H1 (cell line): ENCODE data around the gene CTTNBP2NL. TPM values are rescaled to one million over a fixed set of nuclear protein-coding genes. Genes with fewer than 3 reads are reported as not detected.

ENCODE experiments used
- BCL11A ChIP-seq, 2 experiments: IDR thresholded peaks; one replicate each; pipeline ENCODE4 v1.6.1; 2011; ENCODE audit warnings: low read depth in 2 of 2, low read length in 2 of 2, mild to moderate bottlenecking in 2 of 2
- CHD2 ChIP-seq: IDR thresholded peaks from 2 replicates; pipeline ENCODE4 v1.6.1; 2012; ENCODE audit warnings: low read length, improper control_type of control experiment
- NRF1 ChIP-seq: IDR thresholded peaks from 2 replicates; pipeline ENCODE4 v1.6.1; 2011; ENCODE audit warnings: mild to moderate bottlenecking, low read depth, low read length, improper control_type of control experiment
- POU5F1 ChIP-seq: IDR thresholded peaks from 2 replicates; pipeline ENCODE4 v1.6.1; 2011; ENCODE audit warnings: low read depth, mild to moderate bottlenecking, low read length, moderate library complexity
- SIRT6 ChIP-seq: IDR thresholded peaks from one replicate; pipeline ENCODE4 v1.7.1; 2012; ENCODE audit warnings: low read length, inconsistent platforms
- TAF7 ChIP-seq: optimal IDR thresholded peaks from 2 replicates; pipeline ENCODE3; 2011; ENCODE audit warnings: low read depth, mild to moderate bottlenecking, inconsistent platforms, low read length, moderate library complexity, borderline replicate concordance
- polyA plus RNA-seq, 7 experiments: library from polyadenylated mRNA; depleted of rRNA in 3 of 7; stranded (reverse) in 5 of 7; unstranded in 2 of 7; fragments of >200 nt in 5 of 7; fragments of 200-250 nt in 2 of 7; gene quantifications; 1 replicate in 5 of 7; 2 replicates in 1 of 7; 4 replicates in 1 of 7; pipeline versions ENCODE4 v1.2.1 to v1.2.3, GENCODE V29; 2011 to 2013; ENCODE audit warnings: missing spikeins in 2 of 7, mixed read lengths in 2 of 7
- total RNA-seq: library from RNA; stranded (reverse); fragmentation: NEBNext Ultra II Directional; extraction: Animal tissue kit (Norgen Biotek cat#: 25700); gene quantifications from 2 replicates; pipeline ENCODE4 v1.2.1, GENCODE V29; 2021

The CTTNBP2NL gene
- total and polyA plus RNA-seq, 2 of the 8 experiments (the other 6 are each of a cell fraction or from before 2014, with no cell fraction given): 6.4 to 35.1 TPM

DNA sequence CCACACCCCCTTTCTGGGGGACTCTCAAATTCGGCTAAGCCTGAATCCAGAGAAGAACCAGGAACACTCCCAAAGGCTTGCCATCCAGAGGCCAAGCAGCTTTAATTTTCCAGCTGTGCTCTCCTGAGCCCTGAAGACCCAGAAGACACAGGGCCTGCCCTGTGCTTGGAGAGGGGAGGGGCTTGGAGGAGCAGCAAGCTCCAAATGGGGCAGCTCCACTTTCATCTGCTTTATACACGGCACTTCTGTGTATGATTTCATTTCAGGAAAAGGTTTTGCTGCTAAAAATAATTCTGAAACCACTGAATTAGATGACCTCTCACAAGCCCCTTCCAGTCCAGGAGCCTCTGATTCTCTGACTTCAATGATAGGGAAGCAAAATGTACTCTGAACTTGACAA is 39.2 kb upstream of the CTTNBP2NL start (continued):
- TF ChIP-seq NRF1 (no peak), TAF7 (no peak), CHD2 (no peak), POU5F1 (no peak), SIRT6 (no peak), BCL11A (IDR thresholded peaks at IDR 0.05; ENCODE audit: low read depth in 2 of 2, low read length in 2 of 2) (no peak)
